GM18526 (cell line): ENCODE measurements around the gene ATL3.

Experiments
- POLR2A ChIP-seq: IDR thresholded peaks from 3 replicates; pipeline ENCODE4 v1.6.1; 2011; ENCODE audit not compliant: insufficient read length; ENCODE audit errors: extremely low read depth

ATL3 gene

GRCh38 chr11:63671322-63672155 lies at the start of gene ATL3:
ATL3 (minus strand) TSS chr11:63671376; CDS start chr11:63671335, 41 bp downstream.
- peak; percentile 41 for TF ChIP-seq POLR2A

GRCh38 chr11:63720611-63721010 lies 49.4 kb upstream of the ATL3 start:
- TF ChIP-seq POLR2A = no peak

- TF ChIP-seq POLR2A = no peak
These were observed 48.8 kb upstream of the ATL3 start for GRCh38 chr11:63719987-63720386.

- TF ChIP-seq POLR2A = no peak
These were observed 47.8 kb upstream of the ATL3 start for GRCh38 chr11:63719001-63719400.

- TF ChIP-seq POLR2A = no peak
These were observed 44.9 kb upstream of the ATL3 start for GRCh38 chr11:63716046-63716445.

- TF ChIP-seq POLR2A = no peak
These were observed 42.6 kb upstream of the ATL3 start for GRCh38 chr11:63713766-63714165.

- TF ChIP-seq POLR2A = no peak
These were observed 40.7 kb upstream of the ATL3 start for GRCh38 chr11:63711838-63712237.

- TF ChIP-seq POLR2A = no peak
These were observed 39.5 kb upstream of the ATL3 start for GRCh38 chr11:63710476-63711217.

- TF ChIP-seq POLR2A = no peak
These were observed 38.2 kb upstream of the ATL3 start for GRCh38 chr11:63709336-63709884.

- TF ChIP-seq POLR2A = no peak
These were observed 37.6 kb upstream of the ATL3 start for GRCh38 chr11:63708764-63709163.

GRCh38 chr11:63705526-63705925 lies 34.4 kb upstream of the ATL3 start:
- no peak for TF ChIP-seq POLR2A

- no peak for TF ChIP-seq POLR2A
These were observed 28.7 kb upstream of the ATL3 start for GRCh38 chr11:63699896-63700295.

GRCh38 chr11:63698976-63699733 lies 28.0 kb upstream of the ATL3 start:
- no peak for TF ChIP-seq POLR2A

- TF ChIP-seq POLR2A = no peak
These were observed 23.4 kb upstream of the ATL3 start for GRCh38 chr11:63694596-63694995.

- TF ChIP-seq POLR2A = no peak
These were observed 16.7 kb upstream of the ATL3 start for GRCh38 chr11:63687845-63688244.
